GM12878 (cell line): ENCODE measurements around the gene WDR19. TPM values are rescaled to one million over a fixed set of nuclear protein-coding genes. Genes with fewer than 3 reads are reported as not detected.

Experiments
- BACH1 ChIP-seq: fragments of 450-650 bp; IDR thresholded peaks from 2 replicates; pipeline ENCODE4 v1.6.1; 2017; ENCODE audit warnings: mild to moderate bottlenecking, borderline replicate concordance
- BHLHE40 ChIP-seq, 2 experiments: fragments of 450-650 bp in 1 of 2; IDR thresholded peaks; 2 replicates each; pipeline ENCODE4 v1.6.1; 2011 to 2017; ENCODE audit warnings: low read depth in 2 of 2, borderline replicate concordance in 1 of 2, improper control_type of control experiment in 1 of 2, low read length in 1 of 2, mild to moderate bottlenecking in 1 of 2
- ESRRA ChIP-seq: IDR thresholded peaks from 2 replicates; pipeline ENCODE4 v1.6.1; 2012; ENCODE audit warnings: mild to moderate bottlenecking, low read length, improper control_type of control experiment
- FOXK2 ChIP-seq: fragments of 450-650 bp; IDR thresholded peaks from 2 replicates; pipeline ENCODE4 v1.6.1; 2017; ENCODE audit warnings: mild to moderate bottlenecking, moderate library complexity
- GABPA ChIP-seq: IDR thresholded peaks from 2 replicates; pipeline ENCODE4 v1.6.1; 2014; ENCODE audit warnings: antibody characterized with exemption, low read depth, mild to moderate bottlenecking, inconsistent platforms
- IKZF2 ChIP-seq, 2 experiments: fragments of 450-650 bp; IDR thresholded peaks; 2 replicates each; pipeline ENCODE4 v1.6.1; 2017; ENCODE audit warnings: mild to moderate bottlenecking in 2 of 2, moderate library complexity in 2 of 2
- IRF3 ChIP-seq: fragments of 450-650 bp; IDR thresholded peaks from 2 replicates; pipeline ENCODE4 v1.6.1; 2014; ENCODE audit warnings: mild to moderate bottlenecking
- JUND ChIP-seq: IDR thresholded peaks from 2 replicates; pipeline ENCODE4 v1.6.1; 2012; ENCODE audit warnings: low read depth, mild to moderate bottlenecking, low read length, improper control_type of control experiment, moderate library complexity
- KAT2A ChIP-seq: conservative IDR thresholded peaks from 2 replicates; pipeline ENCODE4 v1.6.1; 2011; ENCODE audit warnings: low read depth, low read length; ENCODE audit not compliant: control insufficient read depth
- KLF5 ChIP-seq: fragments of 450-650 bp; IDR thresholded peaks from 2 replicates; pipeline ENCODE4 v1.6.1; 2014; ENCODE audit warnings: mild to moderate bottlenecking; ENCODE audit not compliant: partially characterized antibody
- MEF2A ChIP-seq: IDR thresholded peaks from 2 replicates; pipeline ENCODE4 v1.6.1; 2011; ENCODE audit warnings: low read depth, mild to moderate bottlenecking, low read length, moderate library complexity; ENCODE audit not compliant: insufficient read depth
- NFIC ChIP-seq: IDR thresholded peaks from 2 replicates; pipeline ENCODE4 v1.6.1; 2012; ENCODE audit warnings: low read depth, mild to moderate bottlenecking, inconsistent platforms, low read length, moderate library complexity
- NR2F1 ChIP-seq: fragments of 450-650 bp; conservative IDR thresholded peaks from 2 replicates; pipeline ENCODE4 v1.6.1; 2017; ENCODE audit warnings: mild to moderate bottlenecking
- POLR2A ChIP-seq: IDR thresholded peaks from 2 replicates; pipeline ENCODE4 v1.6.1; 2011; ENCODE audit warnings: low read depth, mild to moderate bottlenecking, low read length
- SIN3A ChIP-seq: IDR thresholded peaks from 2 replicates; pipeline ENCODE4 v1.6.1; 2012; ENCODE audit warnings: low read depth, low read length, improper control_type of control experiment
- SMAD1 ChIP-seq: fragments of 450-650 bp; IDR thresholded peaks from 2 replicates; pipeline ENCODE4 v1.6.1; 2018; ENCODE audit warnings: mild to moderate bottlenecking, low read depth; ENCODE audit not compliant: partially characterized antibody
- SP1 ChIP-seq: IDR thresholded peaks from one replicate; pipeline ENCODE4 v1.6.1; 2011; ENCODE audit warnings: low read depth, low read length
- SREBF1 ChIP-seq: IDR thresholded peaks from 2 replicates; pipeline ENCODE4 v1.6.1; 2012; ENCODE audit warnings: mild to moderate bottlenecking, low read length
- STAT1 ChIP-seq: fragments of 450-650 bp; conservative IDR thresholded peaks from 2 replicates; pipeline ENCODE4 v1.6.1; 2014; ENCODE audit warnings: antibody characterized with exemption, mild to moderate bottlenecking
- SUZ12 ChIP-seq: fragments of 200-600 bp; sonication (generic); IDR thresholded peaks from one replicate; pipeline ENCODE4 v1.6.1; 2018; ENCODE audit warnings: antibody characterized with exemption, mild to moderate bottlenecking; ENCODE audit not compliant: unreplicated experiment
- TCF3 ChIP-seq: IDR thresholded peaks from 2 replicates; pipeline ENCODE4 v1.6.1; 2012; ENCODE audit warnings: low read depth, mild to moderate bottlenecking, low read length, borderline replicate concordance; ENCODE audit not compliant: insufficient read depth
- ZBTB11 ChIP-seq: fragments of 450-650 bp; formaldehyde crosslinking; IDR thresholded peaks from 2 replicates; pipeline ENCODE4 v1.5.0; 2022; ENCODE audit warnings: mild to moderate bottlenecking, missing genetic modification characterization
- ZNF622 ChIP-seq: fragments of 450-650 bp; IDR thresholded peaks from 2 replicates; pipeline ENCODE4 v1.6.1; 2017; ENCODE audit warnings: mild to moderate bottlenecking, inconsistent platforms
- ZNF687 ChIP-seq: fragments of 450-650 bp; IDR thresholded peaks from 2 replicates; pipeline ENCODE4 v1.6.1; 2017; ENCODE audit warnings: mild to moderate bottlenecking, moderate library complexity
- polyA plus RNA-seq, 11 experiments: library from polyadenylated mRNA; depleted of rRNA in 4 of 11; unstranded in 6 of 11; stranded (reverse) in 5 of 11; fragments of >200 nt; fragmentation: Nextera tagmentation in 4 of 11; fragmentation: Illumina TruSeq in 1 of 11; extraction: Ambion mirVana in 4 of 11; extraction: Trizol in 1 of 11; gene quantifications; 1 replicate in 1 of 11; 2 replicates in 10 of 11; pipeline versions ENCODE4 v1.2.1 to v1.2.3, GENCODE V29; 2011 to 2016; ENCODE audit warnings: inconsistent platforms in 2 of 11, missing spikeins in 2 of 11, low read depth in 1 of 11
- total RNA-seq, 4 experiments: library from RNA; depleted of rRNA in 3 of 4; stranded (reverse); fragments of >200 nt in 3 of 4; fragmentation: Illumina TruSeq in 1 of 4; extraction: Trizol in 1 of 4; gene quantifications; 2 replicates each; pipeline versions ENCODE4 v1.2.1 to v1.2.3, GENCODE V29; 2013 to 2021

The WDR19 gene
- total and polyA plus RNA-seq, 10 of the 15 experiments (the other 5 are each of a cell fraction or from before 2014, with no cell fraction given), result 3.5 to 15.4 (median 7.3) TPM

GRCh38 chr4:39181905-39182638, at the start of gene WDR19 (continued):
- TF ChIP-seq IRF3 (0 out of 2 replicates have a peak, but pooled peaks have one; percentile 6), SIN3A (peak; percentile 76; the same call in 1 of the 2 replicates), ESRRA (no peak), IKZF2 (IDR thresholded peaks at IDR 0.05) (no peak), SP1 (peak; percentile 84), GABPA (no peak), POLR2A (peak; percentile 66), NR2F1 (no peak), SUZ12 (no peak), ZNF687 (no peak; the same call in 1 of the 2 replicates), SREBF1 (no peak), MEF2A (0 out of 2 replicates have a peak, but pooled peaks have one; percentile 19), JUND (no peak), ZBTB11 (CRISPR knock-in tag) (no peak), ZNF622 (no peak), KLF5 (peak; percentile 15), BHLHE40 (IDR thresholded peaks at IDR 0.05; ENCODE audit: borderline replicate concordance in 1 of 2, low read depth in 2 of 2, low read length in 1 of 2) (no peak; a peak in 1 of 4 replicates), SMAD1 (no peak), FOXK2 (no peak), KAT2A (no peak), BACH1 (no peak), STAT1 (no peak), TCF3 (no peak), NFIC (no peak)
